Thyroid gland (tissue), 4 donors: ENCODE data around the gene TGFBR3. TPM values are rescaled to one million over a fixed set of nuclear protein-coding genes. Genes with fewer than 3 reads are reported as not detected.

Experiments
- DNase-seq, 2 donors: peaks; one replicate each; pipeline ENCODE4 v3.0.0-alpha.2; 2019
- H3K27ac ChIP-seq, 3 donors: fragments of 200-600 bp; sonication (generic); 1 replicate in 2 of 3; 2 replicates in 1 of 3; pipeline ENCODE4 v1.5.1; 2016 to 2019; ENCODE audit warnings: mild to moderate bottlenecking in 1 of 3, moderate library complexity in 1 of 3
- H3K27me3 ChIP-seq: fragments of 200-600 bp; sonication (generic); one replicate; pipeline ENCODE4 v1.5.1; 2019
- H3K36me3 ChIP-seq, 2 donors: fragments of 200-600 bp; sonication (generic); one replicate each; pipeline ENCODE4 v1.5.1; 2016 to 2019
- H3K4me1 ChIP-seq, 2 donors: fragments of 200-600 bp; sonication (generic); one replicate each; pipeline ENCODE4 v1.5.1; 2017 to 2019
- H3K4me3 ChIP-seq, 3 donors: fragments of 200-600 bp; sonication (generic); replicated peaks in 1 of 3; 1 replicate in 2 of 3; 2 replicates in 1 of 3; pipeline ENCODE4 v1.5.1; 2016; ENCODE audit warnings: mild to moderate bottlenecking in 1 of 3
- H3K9me3 ChIP-seq: fragments of 200-600 bp; sonication (generic); one replicate; pipeline ENCODE4 v1.5.1; 2017
- POLR2A ChIP-seq, 2 donors: fragments of 450-650 bp; IDR thresholded peaks; one replicate each; pipeline ENCODE4 v1.6.1; 2017; ENCODE audit warnings: antibody characterized with exemption in 2 of 2, mild to moderate bottlenecking in 2 of 2, moderate library complexity in 1 of 2
- WGBS, 2 donors: methylation state at CpG; one replicate each; pipeline ENCODE4 v1.1.5; 2017; 5-methylcytosine and 5-hydroxymethylcytosine counted together
- intact Hi-C: fragments of 100-400 bp; cut with DNase I; formaldehyde crosslinking; loops from one replicate; pipeline ENCODE4 v1.15.1; 2023
- total RNA-seq, 4 donors: library from RNA; depleted of rRNA; stranded (reverse); fragments of >200 nt; gene quantifications; one replicate each; pipeline ENCODE4 v1.2.3, GENCODE V29; 2016
- TF ChIP-seq, protein P1 (sequence below), 6 experiments: fragments of 200-600 bp in 3 of 6; fragments of 450-650 bp in 3 of 6; sonication (generic) in 3 of 6; IDR thresholded peaks; one replicate each; pipeline ENCODE4 v1.5.1; 2016 to 2019; ENCODE audit warnings: antibody characterized with exemption in 6 of 6, mild to moderate bottlenecking in 2 of 6, inconsistent platforms in 1 of 6, moderate library complexity in 1 of 6

The TGFBR3 gene
- total RNA-seq, 4 donors from 2014 or later: 37.2 to 223 (median 106) TPM

GRCh38 chr1:91765293-91765692 is 120.7 kb downstream of the TGFBR3 start:
- Histone ChIP-seq H3K4me3 (no peak overlapping the region), H3K27ac (no peak overlapping the region), H3K36me3 (no peaks in the 10 kb centered on the region), H3K27me3 (no peaks in the 10 kb centered on the region), H3K9me3 (no peaks in the 10 kb centered on the region), H3K4me1 (peaks cover 0 to 15% of the 10 kb centered on the region in 2 donors)
- DNase-seq: no peak
- WGBS, 2 donors: 93 to 94% methylated on average over 4 of the region's 4 CpGs
- TF ChIP-seq, protein P1, sequence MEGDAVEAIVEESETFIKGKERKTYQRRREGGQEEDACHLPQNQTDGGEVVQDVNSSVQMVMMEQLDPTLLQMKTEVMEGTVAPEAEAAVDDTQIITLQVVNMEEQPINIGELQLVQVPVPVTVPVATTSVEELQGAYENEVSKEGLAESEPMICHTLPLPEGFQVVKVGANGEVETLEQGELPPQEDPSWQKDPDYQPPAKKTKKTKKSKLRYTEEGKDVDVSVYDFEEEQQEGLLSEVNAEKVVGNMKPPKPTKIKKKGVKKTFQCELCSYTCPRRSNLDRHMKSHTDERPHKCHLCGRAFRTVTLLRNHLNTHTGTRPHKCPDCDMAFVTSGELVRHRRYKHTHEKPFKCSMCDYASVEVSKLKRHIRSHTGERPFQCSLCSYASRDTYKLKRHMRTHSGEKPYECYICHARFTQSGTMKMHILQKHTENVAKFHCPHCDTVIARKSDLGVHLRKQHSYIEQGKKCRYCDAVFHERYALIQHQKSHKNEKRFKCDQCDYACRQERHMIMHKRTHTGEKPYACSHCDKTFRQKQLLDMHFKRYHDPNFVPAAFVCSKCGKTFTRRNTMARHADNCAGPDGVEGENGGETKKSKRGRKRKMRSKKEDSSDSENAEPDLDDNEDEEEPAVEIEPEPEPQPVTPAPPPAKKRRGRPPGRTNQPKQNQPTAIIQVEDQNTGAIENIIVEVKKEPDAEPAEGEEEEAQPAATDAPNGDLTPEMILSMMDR (IDR thresholded peaks at IDR 0.05): no peak
- no peak for TF ChIP-seq POLR2A (IDR thresholded peaks at IDR 0.05)
- intact Hi-C loops: no loop called here

DNA sequence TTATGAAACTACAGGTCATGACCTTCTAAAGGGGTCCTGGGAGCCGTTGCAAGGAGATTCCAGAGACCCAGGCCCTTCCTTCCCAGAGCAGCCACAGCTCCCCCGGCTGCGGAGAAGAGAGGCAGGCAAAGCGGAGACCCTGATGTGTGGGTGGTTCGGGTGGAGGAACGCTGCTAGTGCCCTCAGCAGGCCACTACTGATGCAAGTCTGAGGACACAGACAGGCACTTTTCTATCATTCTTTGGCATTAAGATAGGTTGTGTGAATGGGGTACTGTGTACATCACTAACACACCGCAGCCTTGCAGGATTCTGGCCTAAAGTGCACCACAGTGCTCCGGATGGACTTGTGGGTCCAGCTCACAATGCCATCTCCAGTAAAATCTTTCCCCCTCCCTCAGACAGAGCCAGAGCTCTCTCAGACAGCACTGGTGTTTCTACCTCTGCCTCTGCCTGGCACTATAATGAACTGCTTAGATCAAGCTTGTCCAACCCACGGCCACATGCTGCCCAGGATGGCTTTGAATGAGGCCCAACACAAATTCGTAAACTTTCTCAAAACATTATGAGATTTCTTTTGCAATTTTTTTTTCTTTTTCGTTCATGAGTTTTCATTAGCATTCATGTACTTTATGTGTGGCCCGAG is 121.4 kb downstream of the TGFBR3 start:
- TF ChIP-seq POLR2A (IDR thresholded peaks at IDR 0.05): no peak
- TF ChIP-seq, protein P1 (IDR thresholded peaks at IDR 0.05): no peak
- Histone ChIP-seq H3K4me1 (peaks cover 0 to 9% of the 10 kb centered on the region in 2 donors), H3K27ac (no peak overlapping the region), H3K4me3 (no peak overlapping the region), H3K9me3 (no peaks in the 10 kb centered on the region), H3K27me3 (no peaks in the 10 kb centered on the region), H3K36me3 (no peaks in the 10 kb centered on the region)
- no peak for DNase-seq
- WGBS, 2 donors: 89 to 91% methylated on average over 12 of the region's 12 CpGs
- intact Hi-C loops: no loop called here

DNA sequence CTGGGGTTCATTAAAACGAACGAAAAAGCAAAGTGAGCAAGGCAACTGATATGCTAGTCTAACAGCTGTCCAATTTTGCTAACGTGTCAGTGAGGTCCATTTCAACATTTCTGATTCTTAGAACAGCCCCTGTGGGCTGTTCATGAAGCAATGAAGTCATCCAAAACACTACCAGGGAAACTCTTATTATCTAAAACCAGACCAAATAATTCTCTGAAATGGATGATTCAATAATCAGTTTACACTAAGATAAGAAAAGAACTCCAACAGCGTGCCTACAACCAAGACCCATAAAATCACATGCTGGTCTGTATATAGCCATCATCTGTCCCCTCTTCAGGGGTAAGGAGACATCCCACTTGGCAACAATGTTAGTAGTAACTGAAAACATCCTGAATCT is 122.7 kb downstream of the TGFBR3 start:
- WGBS, 2 donors: 83% methylated on average over 4 of the region's 4 CpGs

DNA sequence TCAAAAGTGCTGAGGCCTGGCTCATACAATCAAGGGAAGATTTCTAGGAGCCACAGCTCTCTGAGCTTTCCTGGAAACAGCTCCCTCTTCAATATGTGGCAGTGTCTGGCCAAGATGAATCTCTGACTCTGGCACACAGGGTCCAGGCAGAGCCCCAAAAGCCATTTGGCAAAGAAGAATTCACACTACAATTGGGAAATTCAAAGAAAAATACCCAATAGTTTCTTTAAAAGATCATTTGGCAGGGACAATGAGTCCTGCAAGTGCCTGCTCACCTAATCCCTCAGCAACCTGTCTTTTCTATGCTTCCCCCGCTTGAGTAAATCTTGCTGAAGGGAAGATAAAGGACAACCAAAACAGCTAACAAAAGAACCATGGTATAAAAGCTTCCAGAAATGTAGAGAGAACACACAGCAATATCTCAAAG is 124.6 kb downstream of the TGFBR3 start:
- intact Hi-C loops: no loop called here
- Histone ChIP-seq H3K4me1 (peaks cover 0 to 7% of the 10 kb centered on the region in 2 donors), H3K4me3 (no peak overlapping the region), H3K27me3 (no peaks in the 10 kb centered on the region), H3K9me3 (no peaks in the 10 kb centered on the region), H3K27ac (no peak overlapping the region), H3K36me3 (no peaks in the 10 kb centered on the region)
- TF ChIP-seq, protein P1 (IDR thresholded peaks at IDR 0.05): no peak
- no peak for TF ChIP-seq POLR2A (IDR thresholded peaks at IDR 0.05)
- 91 to 92% methylated on average over 1 of the region's 1 CpG for WGBS, 2 donors
- no peak for DNase-seq

More for the DNA sequence above, 122.7 kb downstream of the TGFBR3 start:
- H3K27me3 ChIP-seq: no peaks in the 10 kb centered on the region
- no peak overlapping the region for H3K27ac ChIP-seq
- no peak overlapping the region for H3K4me3 ChIP-seq
- TF ChIP-seq, protein P1 (IDR thresholded peaks at IDR 0.05): no peak
- no peak for TF ChIP-seq POLR2A (IDR thresholded peaks at IDR 0.05)
- H3K36me3 ChIP-seq: no peaks in the 10 kb centered on the region
- intact Hi-C loops: no loop called here
- DNase-seq: no peak
- H3K9me3 ChIP-seq: no peaks in the 10 kb centered on the region
- H3K4me1 ChIP-seq: peaks cover 0 to 7% of the 10 kb centered on the region in 2 donors

- Histone ChIP-seq H3K4me3 (no peak overlapping the region), H3K4me1 (peaks cover 0 to 7% of the 10 kb centered on the region in 2 donors), H3K36me3 (no peaks in the 10 kb centered on the region), H3K9me3 (no peaks in the 10 kb centered on the region), H3K27ac (no peak overlapping the region), H3K27me3 (no peaks in the 10 kb centered on the region)
- intact Hi-C loops: no loop called here
- DNase-seq: no peak
- TF ChIP-seq POLR2A (IDR thresholded peaks at IDR 0.05): no peak
- TF ChIP-seq, protein P1 (IDR thresholded peaks at IDR 0.05): no peak
- 98% methylated on average over 1 of the region's 1 CpG for WGBS, 2 donors
These were observed 125.4 kb downstream of the TGFBR3 start for GRCh38 chr1:91760512-91760911.
